ENCODE measurements around the gene KHK.

The KHK gene

GRCh38 chr2:27079233-27080139 lies 7.1 kb upstream of the KHK start:
- no peak overlapping the region for H3K9ac ChIP-seq (ENCODE audit: insufficient read length, low read depth)

GRCh38 chr2:27080140-27080469 lies 6.5 kb upstream of the KHK start:
- TF ChIP-seq YY1 (IDR thresholded peaks at IDR 0.05; ENCODE audit: insufficient read depth, insufficient read length) (no peak), SUZ12 (IDR thresholded peaks at IDR 0.05; ENCODE audit: extremely low read depth, insufficient read depth, insufficient read length) (no peak), ZNF274 (IDR thresholded peaks at IDR 0.05; ENCODE audit: low read depth, low read length) (no peak)
- no peak for DNase-seq (ENCODE audit: low read depth, low spot score)
- Histone ChIP-seq H3K36me3 (ENCODE audit: insufficient read depth, insufficient read length, low read length) (no peaks in the 10 kb centered on the region), H3K4me3 (ENCODE audit: insufficient read length, low read depth) (no peak overlapping the region), H3K4me1 (ENCODE audit: insufficient read depth, insufficient read length) (peaks cover 5% of the 10 kb centered on the region), H3K9ac (ENCODE audit: insufficient read length, low read depth) (no peak overlapping the region), H3K9me3 (ENCODE audit: insufficient read depth, low read length) (no peaks in the 10 kb centered on the region), H3K27me3 (ENCODE audit: insufficient read depth, insufficient read length) (no peaks in the 10 kb centered on the region)

More at GRCh38 chr2:27079233-27080139, 7.1 kb upstream of the KHK start:
- Histone ChIP-seq H3K4me3 (ENCODE audit: insufficient read length, low read depth) (no peak overlapping the region), H3K4me1 (ENCODE audit: insufficient read depth, insufficient read length) (peaks cover 5% of the 10 kb centered on the region), H3K27me3 (ENCODE audit: insufficient read depth, insufficient read length) (no peaks in the 10 kb centered on the region), H3K36me3 (ENCODE audit: insufficient read depth, insufficient read length, low read length) (no peaks in the 10 kb centered on the region), H3K9me3 (ENCODE audit: insufficient read depth, low read length) (no peaks in the 10 kb centered on the region)
- DNase-seq (ENCODE audit: low read depth, low spot score), result no peak
- TF ChIP-seq YY1 (IDR thresholded peaks at IDR 0.05; ENCODE audit: insufficient read depth, insufficient read length) (no peak), SUZ12 (IDR thresholded peaks at IDR 0.05; ENCODE audit: extremely low read depth, insufficient read depth, insufficient read length) (no peak), ZNF274 (IDR thresholded peaks at IDR 0.05; ENCODE audit: low read depth, low read length) (no peak)

GRCh38 chr2:27080603-27080936 lies 6.0 kb upstream of the KHK start:
- peaks cover 7% of the 10 kb centered on the region for H3K4me1 ChIP-seq (ENCODE audit: insufficient read depth, insufficient read length)

GRCh38 chr2:27081984-27082772 lies 4.4 kb upstream of the KHK start:
- Histone ChIP-seq H3K9me3 (ENCODE audit: insufficient read depth, low read length) (no peaks in the 10 kb centered on the region), H3K4me1 (ENCODE audit: insufficient read depth, insufficient read length) (peaks cover 10% of the 10 kb centered on the region), H3K36me3 (ENCODE audit: insufficient read depth, insufficient read length, low read length) (no peaks in the 10 kb centered on the region), H3K4me3 (ENCODE audit: insufficient read length, low read depth) (no peak overlapping the region), H3K27me3 (ENCODE audit: insufficient read depth, insufficient read length) (peaks cover 5% of the 10 kb centered on the region), H3K9ac (ENCODE audit: insufficient read length, low read depth) (peak overlapping the region; percentile 32)
- TF ChIP-seq SUZ12 (IDR thresholded peaks at IDR 0.05; ENCODE audit: extremely low read depth, insufficient read depth, insufficient read length) (no peak), YY1 (IDR thresholded peaks at IDR 0.05; ENCODE audit: insufficient read depth, insufficient read length) (no peak), ZNF274 (IDR thresholded peaks at IDR 0.05; ENCODE audit: low read depth, low read length) (no peak)
- no peak for DNase-seq (ENCODE audit: low read depth, low spot score)

More at GRCh38 chr2:27080603-27080936, 6.0 kb upstream of the KHK start:
- Histone ChIP-seq H3K36me3 (ENCODE audit: insufficient read depth, insufficient read length, low read length) (no peaks in the 10 kb centered on the region), H3K4me3 (ENCODE audit: insufficient read length, low read depth) (no peak overlapping the region), H3K27me3 (ENCODE audit: insufficient read depth, insufficient read length) (no peaks in the 10 kb centered on the region), H3K9ac (ENCODE audit: insufficient read length, low read depth) (peak overlapping the region; percentile 47), H3K9me3 (ENCODE audit: insufficient read depth, low read length) (no peaks in the 10 kb centered on the region)
- DNase-seq (ENCODE audit: low read depth, low spot score), result no peak
- no peak for TF ChIP-seq YY1 (IDR thresholded peaks at IDR 0.05; ENCODE audit: insufficient read depth, insufficient read length)
- no peak for TF ChIP-seq ZNF274 (IDR thresholded peaks at IDR 0.05; ENCODE audit: low read depth, low read length)
- no peak for TF ChIP-seq SUZ12 (IDR thresholded peaks at IDR 0.05; ENCODE audit: extremely low read depth, insufficient read depth, insufficient read length)

GRCh38 chr2:27082773-27083409 lies 3.7 kb upstream of the KHK start:
- H3K9me3 ChIP-seq (ENCODE audit: insufficient read depth, low read length), result no peaks in the 10 kb centered on the region
- peak overlapping the region; percentile 50 for H3K9ac ChIP-seq (ENCODE audit: insufficient read length, low read depth)
- peaks cover 11% of the 10 kb centered on the region for H3K4me1 ChIP-seq (ENCODE audit: insufficient read depth, insufficient read length)
- H3K4me3 ChIP-seq (ENCODE audit: insufficient read length, low read depth), result no peak overlapping the region
- DNase-seq (ENCODE audit: low read depth, low spot score), result no peak
- H3K36me3 ChIP-seq (ENCODE audit: insufficient read depth, insufficient read length, low read length), result no peaks in the 10 kb centered on the region
- no peak for TF ChIP-seq YY1 (IDR thresholded peaks at IDR 0.05; ENCODE audit: insufficient read depth, insufficient read length)
- no peak for TF ChIP-seq SUZ12 (IDR thresholded peaks at IDR 0.05; ENCODE audit: extremely low read depth, insufficient read depth, insufficient read length)
- peaks cover 11% of the 10 kb centered on the region for H3K27me3 ChIP-seq (ENCODE audit: insufficient read depth, insufficient read length)

- Histone ChIP-seq H3K4me3 (ENCODE audit: insufficient read length, low read depth) (no peak overlapping the region), H3K36me3 (ENCODE audit: insufficient read depth, insufficient read length, low read length) (no peaks in the 10 kb centered on the region), H3K9me3 (ENCODE audit: insufficient read depth, low read length) (no peaks in the 10 kb centered on the region), H3K9ac (ENCODE audit: insufficient read length, low read depth) (peak overlapping the region; percentile 50), H3K4me1 (ENCODE audit: insufficient read depth, insufficient read length) (peaks cover 8% of the 10 kb centered on the region), H3K27me3 (ENCODE audit: insufficient read depth, insufficient read length) (peaks cover 11% of the 10 kb centered on the region)
- no peak for TF ChIP-seq SUZ12 (IDR thresholded peaks at IDR 0.05; ENCODE audit: extremely low read depth, insufficient read depth, insufficient read length)
- TF ChIP-seq YY1 (IDR thresholded peaks at IDR 0.05; ENCODE audit: insufficient read depth, insufficient read length), result no peak
- no peak for TF ChIP-seq ZNF274 (IDR thresholded peaks at IDR 0.05; ENCODE audit: low read depth, low read length)
- DNase-seq (ENCODE audit: low read depth, low spot score), result no peak
Measured at GRCh38 chr2:27083410-27084296, 2.9 kb upstream of the KHK start.
